Keratinocyte (primary cell): ENCODE data around the gene POR. TPM values are rescaled to one million over a fixed set of nuclear protein-coding genes. Genes with fewer than 3 reads are reported as not detected.
"Not testable (repeated sequence)": the region's sequence is repeated elsewhere in the genome, so short reads cannot be mapped to it uniquely, and the experiment has no call there.

Experiments used
- DNase-seq: peaks from one replicate; pipeline ENCODE4 v3.0.0-alpha.2; 2011; ENCODE audit warnings: low read depth, missing footprints, low spot score
- FAIRE-seq: peaks from 2 replicates; lab custom pipeline; 2011; peaks lifted over from hg19 to GRCh38; lab: Jason Lieb, UNC
- H2AFZ ChIP-seq: 2 replicates; pipeline ENCODE4 v1.6.0; 2012; ENCODE audit warnings: low read length, control low read depth, inconsistent platforms; ENCODE audit not compliant: control insufficient read depth
- H3K27ac ChIP-seq: 2 replicates; pipeline ENCODE4 v1.5.1; 2011; ENCODE audit warnings: low read length; ENCODE audit not compliant: control insufficient read depth, insufficient read depth
- H3K27me3 ChIP-seq: 3 replicates; pipeline ENCODE4 v1.6.0; 2011; ENCODE audit warnings: low read length; ENCODE audit not compliant: control insufficient read depth, insufficient read depth; ENCODE audit errors: extremely low read depth
- H3K36me3 ChIP-seq, 2 experiments: 2 replicates in 1 of 2; 3 replicates in 1 of 2; pipeline ENCODE4 v1.5.1; 2011; ENCODE audit warnings: low read length in 2 of 2, mild to moderate bottlenecking in 1 of 2; ENCODE audit not compliant: control insufficient read depth in 2 of 2, insufficient read depth in 2 of 2; ENCODE audit errors: extremely low read depth in 1 of 2
- H3K4me1 ChIP-seq: 3 replicates; pipeline ENCODE4 v1.5.1; 2011; ENCODE audit warnings: low read length; ENCODE audit not compliant: control insufficient read depth, insufficient read depth; ENCODE audit errors: extremely low read depth
- H3K4me2 ChIP-seq: 3 replicates; pipeline ENCODE4 v1.6.0; 2011; ENCODE audit warnings: low read depth, low read length; ENCODE audit not compliant: control insufficient read depth, insufficient read depth; ENCODE audit errors: extremely low read depth
- H3K4me3 ChIP-seq, 3 experiments: fragments of 200-600 bp in 1 of 3; sonication (generic) in 1 of 3; 2 replicates in 2 of 3; 3 replicates in 1 of 3; pipeline ENCODE4 v1.5.1; 2011 to 2016; ENCODE audit warnings: low read length in 3 of 3, mild to moderate bottlenecking in 3 of 3, control low read depth in 2 of 3, inconsistent platforms in 1 of 3, low read depth in 1 of 3, mixed read lengths in 1 of 3, mixed run types in 1 of 3, moderate library complexity in 1 of 3; ENCODE audit not compliant: control insufficient read depth in 2 of 3, insufficient read depth in 2 of 3; ENCODE audit errors: extremely low read depth in 1 of 3
- H3K79me2 ChIP-seq: 2 replicates; pipeline ENCODE4 v1.6.0; 2012; ENCODE audit warnings: low read length; ENCODE audit not compliant: control insufficient read depth, insufficient read depth
- H3K9ac ChIP-seq: 3 replicates; pipeline ENCODE4 v1.6.0; 2011; ENCODE audit warnings: low read length; ENCODE audit not compliant: control insufficient read depth, insufficient read depth; ENCODE audit errors: extremely low read depth
- H3K9me1 ChIP-seq: 3 replicates; pipeline ENCODE4 v1.6.0; 2011; ENCODE audit warnings: low read length; ENCODE audit not compliant: control insufficient read depth, insufficient read depth; ENCODE audit errors: extremely low read depth
- H3K9me3 ChIP-seq: 2 replicates; pipeline ENCODE4 v1.5.1; 2012; ENCODE audit warnings: low read depth, low read length; ENCODE audit not compliant: control insufficient read depth
- H4K20me1 ChIP-seq: 3 replicates; pipeline ENCODE4 v1.6.0; 2011; ENCODE audit warnings: low read length; ENCODE audit not compliant: control insufficient read depth, insufficient read depth; ENCODE audit errors: extremely low read depth
- EZH2 ChIP-seq: IDR thresholded peaks from one replicate; pipeline ENCODE4 v1.6.1; 2012; ENCODE audit warnings: inconsistent platforms, mild to moderate bottlenecking, low read length, moderate library complexity
- dilution Hi-C: fragments of 300-500 bp; cut with MboI; formaldehyde crosslinking; loops from one replicate; pipeline ENCODE4 v1.7.0; 2020; ENCODE audit warnings: low sequenced_read_pairs; ENCODE audit not compliant: extremely low pct_ligation_motif_present
- polyA plus RNA-seq, 5 experiments: library from polyadenylated mRNA; depleted of rRNA in 3 of 5; stranded (reverse) in 3 of 5; stranded (forward) in 1 of 5; unstranded in 1 of 5; fragments of >200 nt; gene quantifications; 1 replicate in 1 of 5; 2 replicates in 3 of 5; 3 replicates in 1 of 5; pipeline versions ENCODE4 v1.2.1 to v1.2.3, GENCODE V29; 2011 to 2012; ENCODE audit warnings: missing spikeins in 2 of 5, low read depth in 1 of 5, low replicate concordance in 1 of 5
- TF ChIP-seq, protein P1 (sequence below), 3 experiments: IDR thresholded peaks in 1 of 3; conservative IDR thresholded peaks in 1 of 3; optimal IDR thresholded peaks in 1 of 3; 2 replicates in 2 of 3; 3 replicates in 1 of 3; pipeline versions ENCODE3 to v1.5.1; 2011; ENCODE audit warnings: low read length in 3 of 3, mild to moderate bottlenecking in 3 of 3, moderate library complexity in 2 of 3, control low read depth in 1 of 3, inconsistent platforms in 1 of 3; ENCODE audit not compliant: insufficient read depth in 2 of 3; ENCODE audit errors: extremely low read depth in 1 of 3

POR gene
- polyA plus RNA-seq, 1 donor (not counting 4 experiments of a cell fraction or from before 2014, with no cell fraction given), result 28.6 TPM

DNA sequence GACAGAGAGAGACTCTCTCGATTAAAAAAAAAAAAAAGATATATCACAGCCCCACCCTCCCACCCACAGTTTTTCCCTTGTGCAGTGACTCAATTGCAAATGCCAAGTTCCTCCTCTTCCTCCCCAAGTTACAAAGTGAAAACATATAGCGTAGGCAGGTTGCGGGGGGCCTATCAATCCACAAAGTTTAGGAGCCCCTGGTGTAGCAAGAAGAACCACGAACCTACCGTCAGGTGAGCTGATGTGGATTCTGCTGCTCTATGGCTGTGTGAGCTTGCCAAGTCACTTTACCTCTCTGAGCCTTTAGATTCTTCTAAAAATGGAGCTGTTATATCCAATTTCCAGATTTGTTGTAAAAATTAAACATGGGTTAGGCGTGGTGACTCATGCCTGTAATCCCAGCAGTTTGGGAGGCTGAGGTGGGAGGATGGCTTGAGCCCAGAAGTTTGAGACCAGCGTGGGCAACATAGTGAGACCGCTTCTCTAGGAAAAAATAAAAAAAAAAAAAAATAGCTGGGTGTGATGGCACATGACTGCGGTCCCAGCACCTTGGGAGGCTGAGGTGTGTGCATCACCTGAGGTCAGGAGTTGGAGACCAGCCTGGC lies 44.3 kb upstream of the POR start:
- Histone ChIP-seq H3K4me2 (no peak overlapping the region), H3K9me3 (no peaks in the 10 kb centered on the region), H3K27ac (no peak overlapping the region), H4K20me1 (no peaks in the 10 kb centered on the region), H3K36me3 (no peaks in the 10 kb centered on the region), H2AFZ (no peak overlapping the region), H3K27me3 (no peaks in the 10 kb centered on the region), H3K9me1 (no peaks in the 10 kb centered on the region), H3K9ac (no peak overlapping the region), H3K79me2 (no peaks in the 10 kb centered on the region), H3K4me1 (peaks cover 13% of the 10 kb centered on the region), H3K4me3 (no peak overlapping the region)
- dilution Hi-C loops, result no loop called here
- no peak for FAIRE-seq
- no peak for DNase-seq
- TF ChIP-seq, protein P1, sequence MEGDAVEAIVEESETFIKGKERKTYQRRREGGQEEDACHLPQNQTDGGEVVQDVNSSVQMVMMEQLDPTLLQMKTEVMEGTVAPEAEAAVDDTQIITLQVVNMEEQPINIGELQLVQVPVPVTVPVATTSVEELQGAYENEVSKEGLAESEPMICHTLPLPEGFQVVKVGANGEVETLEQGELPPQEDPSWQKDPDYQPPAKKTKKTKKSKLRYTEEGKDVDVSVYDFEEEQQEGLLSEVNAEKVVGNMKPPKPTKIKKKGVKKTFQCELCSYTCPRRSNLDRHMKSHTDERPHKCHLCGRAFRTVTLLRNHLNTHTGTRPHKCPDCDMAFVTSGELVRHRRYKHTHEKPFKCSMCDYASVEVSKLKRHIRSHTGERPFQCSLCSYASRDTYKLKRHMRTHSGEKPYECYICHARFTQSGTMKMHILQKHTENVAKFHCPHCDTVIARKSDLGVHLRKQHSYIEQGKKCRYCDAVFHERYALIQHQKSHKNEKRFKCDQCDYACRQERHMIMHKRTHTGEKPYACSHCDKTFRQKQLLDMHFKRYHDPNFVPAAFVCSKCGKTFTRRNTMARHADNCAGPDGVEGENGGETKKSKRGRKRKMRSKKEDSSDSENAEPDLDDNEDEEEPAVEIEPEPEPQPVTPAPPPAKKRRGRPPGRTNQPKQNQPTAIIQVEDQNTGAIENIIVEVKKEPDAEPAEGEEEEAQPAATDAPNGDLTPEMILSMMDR (optimal IDR thresholded peaks at IDR 0.05 in 1 of 3, IDR thresholded peaks at IDR 0.05 in 1 of 3, conservative IDR thresholded peaks at IDR 0.05 in 1 of 3; ENCODE audit: extremely low read depth in 1 of 3, insufficient read depth in 2 of 3, low read length in 3 of 3), result no peak
- no peak for TF ChIP-seq EZH2

DNA sequence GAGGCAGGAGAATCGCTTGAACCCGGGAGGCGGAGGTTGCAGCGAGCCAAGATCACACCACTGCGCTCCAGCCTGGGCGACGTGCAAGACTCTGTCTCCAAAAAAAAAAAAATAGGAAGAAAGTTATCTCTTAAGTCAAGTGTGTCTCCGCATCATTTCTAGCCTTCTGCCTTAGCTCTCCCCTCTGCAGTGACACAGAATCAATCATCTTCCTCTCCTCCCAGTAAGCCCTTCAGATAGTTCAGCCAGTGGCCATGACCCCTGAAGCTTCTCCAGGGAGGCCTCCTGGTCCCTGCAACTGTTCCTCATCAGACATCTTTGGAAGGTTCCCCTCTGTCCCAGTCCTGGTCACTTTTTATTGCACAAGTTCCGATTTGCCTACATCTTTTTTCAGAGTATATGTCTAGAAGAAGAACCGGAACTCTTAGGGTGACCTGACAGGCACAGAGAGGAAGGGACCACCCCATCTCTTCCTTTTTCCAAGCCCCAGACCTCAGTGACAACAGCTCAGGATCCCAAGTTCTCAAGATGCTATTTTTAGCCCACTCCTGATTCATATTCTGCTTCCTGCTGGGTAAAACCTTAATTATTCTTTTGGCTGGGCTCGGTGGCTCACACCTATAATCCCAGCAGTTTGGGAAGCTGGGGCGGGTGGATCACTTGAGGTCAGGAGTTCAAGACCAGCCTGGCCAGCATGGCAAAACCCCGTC lies 42.7 kb upstream of the POR start:
- Histone ChIP-seq H3K4me1 (peaks cover 15% of the 10 kb centered on the region), H3K9me3 (no peaks in the 10 kb centered on the region), H3K9ac (no peak overlapping the region), H3K4me2 (no peak overlapping the region), H4K20me1 (no peaks in the 10 kb centered on the region), H3K9me1 (no peaks in the 10 kb centered on the region), H2AFZ (no peak overlapping the region), H3K79me2 (no peaks in the 10 kb centered on the region), H3K27me3 (no peaks in the 10 kb centered on the region), H3K36me3 (no peaks in the 10 kb centered on the region), H3K27ac (no peak overlapping the region), H3K4me3 (no peak overlapping the region)
- FAIRE-seq (no peak), DNase-seq (no peak)
- dilution Hi-C loops, result no loop called here
- TF ChIP-seq EZH2, result no peak
- TF ChIP-seq, protein P1 (optimal IDR thresholded peaks at IDR 0.05 in 1 of 3, IDR thresholded peaks at IDR 0.05 in 1 of 3, conservative IDR thresholded peaks at IDR 0.05 in 1 of 3; ENCODE audit: extremely low read depth in 1 of 3, insufficient read depth in 2 of 3, low read length in 3 of 3), result no peak

DNA sequence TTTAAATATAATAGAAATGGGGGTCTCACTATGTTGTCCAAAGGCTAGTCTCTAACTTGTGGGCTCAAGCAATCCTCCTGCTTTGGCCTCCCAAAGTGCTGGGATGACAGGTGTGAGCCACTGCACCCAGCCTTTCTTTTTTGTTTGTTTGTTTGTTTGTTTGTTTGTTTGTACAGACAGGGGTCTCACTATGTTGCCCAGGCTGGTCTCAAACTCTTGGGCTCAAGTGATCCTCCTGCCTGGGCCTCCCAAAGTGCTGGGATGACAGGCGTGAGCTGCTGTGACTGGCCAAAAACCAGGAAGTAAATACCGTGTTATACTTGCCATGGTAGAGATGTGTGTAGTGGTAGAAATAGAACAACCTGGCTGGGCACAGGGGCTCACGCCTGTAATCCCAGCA lies 40.8 kb upstream of the POR start:
- H3K36me3 ChIP-seq, H3K9me1 ChIP-seq, H4K20me1 ChIP-seq, dilution Hi-C loops, H3K4me3 ChIP-seq, H3K79me2 ChIP-seq, H3K9ac ChIP-seq, H3K4me2 ChIP-seq, DNase-seq, H3K9me3 ChIP-seq, H3K27me3 ChIP-seq, FAIRE-seq, H2AFZ ChIP-seq, H3K27ac ChIP-seq: not testable (repeated sequence)
- H3K4me1 ChIP-seq, result peaks cover 20% of the 10 kb centered on the region
